Measurements from ENCODE around the gene FRMD8. TPM values are rescaled to one million over a fixed set of nuclear protein-coding genes. Genes with fewer than 3 reads are reported as not detected.
A peak's percentile ranks its signal among the peaks of the same experiment; 100 is the strongest.
"Not testable (repeated sequence)": the region's sequence is repeated elsewhere in the genome, so short reads cannot be mapped to it uniquely, and the experiment has no call there.

Gene FRMD8
- total RNA-seq, 1 donor from 2014 or later: 65.9 TPM

DNA sequence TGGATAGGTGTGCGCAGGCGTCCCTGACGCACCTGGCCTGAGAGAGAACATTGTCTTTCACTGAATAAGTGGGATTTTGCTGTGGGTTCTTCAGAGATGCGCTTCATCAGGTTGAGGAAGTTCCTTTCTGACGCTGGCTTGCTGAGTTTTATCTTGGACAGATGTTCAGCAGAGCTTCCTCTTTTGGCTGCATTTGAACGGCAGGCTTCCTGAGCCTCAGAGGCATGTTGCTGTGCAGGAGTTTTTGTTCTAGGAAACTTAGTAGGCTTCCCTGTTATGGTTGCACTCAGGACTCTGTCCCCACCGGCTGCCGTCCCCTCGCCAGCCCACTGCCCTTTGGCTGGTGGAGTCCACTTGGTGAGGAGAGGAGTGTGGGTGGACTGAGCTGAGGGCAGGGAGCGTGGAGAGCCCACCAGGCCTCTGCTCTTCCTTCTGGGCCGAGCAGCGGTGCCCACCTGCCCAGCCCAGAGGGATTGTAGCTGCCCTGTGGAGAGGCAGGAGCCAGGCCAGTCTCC lies 17.2 kb downstream of the FRMD8 start:
- intact Hi-C loops (cut with DNase I): no loop called here
- ATAC-seq (peak; percentile 38), DNase-seq (ENCODE audit: low spot score) (no peak)

DNA sequence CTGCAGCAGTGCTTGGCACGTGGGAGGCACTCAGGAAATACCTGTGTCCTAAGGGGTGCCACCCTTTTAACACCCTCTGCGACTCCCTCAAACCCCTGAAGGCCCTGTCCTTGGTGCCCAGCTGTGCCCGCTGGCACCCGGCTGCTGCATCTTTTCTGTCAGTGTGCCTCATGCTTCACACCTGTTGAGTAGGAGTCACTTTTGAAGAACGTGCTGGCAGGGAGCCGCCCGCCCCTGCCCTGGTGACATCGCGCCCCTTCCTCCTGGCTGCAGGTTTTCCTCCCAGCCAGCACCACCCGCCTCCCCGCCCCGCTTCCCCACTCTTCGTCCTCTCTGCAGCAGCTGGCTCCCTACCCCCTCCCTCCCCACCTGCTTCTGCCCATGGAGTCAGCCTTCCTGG lies 17.8 kb downstream of the FRMD8 start:
- peak; percentile 5 for ATAC-seq
- no peak for DNase-seq (ENCODE audit: low spot score)
- intact Hi-C loops (cut with DNase I): no loop called here

DNA sequence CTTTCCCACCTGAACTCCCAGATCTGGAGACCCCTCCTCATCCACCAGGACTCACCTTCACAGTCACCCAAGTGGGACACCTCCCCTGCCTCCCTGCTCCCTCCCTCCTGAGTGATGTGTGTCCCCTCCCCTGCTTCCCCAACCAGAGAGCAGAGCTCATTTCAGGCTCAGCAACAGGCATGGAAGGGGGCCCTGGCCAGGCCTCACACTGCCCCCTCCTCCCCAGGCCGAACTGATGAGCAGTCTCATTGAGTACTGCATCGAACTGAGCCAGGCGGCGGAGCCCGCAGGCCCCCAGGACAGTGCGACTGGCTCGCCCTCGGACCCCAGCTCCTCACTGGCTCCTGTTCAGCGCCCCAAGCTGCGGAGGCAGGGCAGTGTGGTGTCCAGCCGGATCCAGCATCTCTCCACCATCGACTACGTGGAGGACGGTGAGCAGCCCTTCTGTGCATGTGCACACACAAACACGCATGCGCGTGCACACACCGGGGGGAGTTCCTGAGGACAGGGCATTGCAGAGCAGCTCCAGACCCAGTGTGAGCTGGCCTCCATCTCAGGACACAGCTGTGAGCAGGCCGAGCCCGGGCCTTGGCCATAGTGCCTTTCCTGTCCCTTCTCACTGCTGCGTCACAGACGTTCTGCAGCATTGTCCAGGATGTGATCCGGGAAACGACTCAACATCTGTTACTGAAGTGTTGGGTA lies 18.4 kb downstream of the FRMD8 start:
- intact Hi-C loops (cut with DNase I): no loop called here
- DNase-seq (ENCODE audit: low spot score) (no peak), ATAC-seq (no peak)

DNA sequence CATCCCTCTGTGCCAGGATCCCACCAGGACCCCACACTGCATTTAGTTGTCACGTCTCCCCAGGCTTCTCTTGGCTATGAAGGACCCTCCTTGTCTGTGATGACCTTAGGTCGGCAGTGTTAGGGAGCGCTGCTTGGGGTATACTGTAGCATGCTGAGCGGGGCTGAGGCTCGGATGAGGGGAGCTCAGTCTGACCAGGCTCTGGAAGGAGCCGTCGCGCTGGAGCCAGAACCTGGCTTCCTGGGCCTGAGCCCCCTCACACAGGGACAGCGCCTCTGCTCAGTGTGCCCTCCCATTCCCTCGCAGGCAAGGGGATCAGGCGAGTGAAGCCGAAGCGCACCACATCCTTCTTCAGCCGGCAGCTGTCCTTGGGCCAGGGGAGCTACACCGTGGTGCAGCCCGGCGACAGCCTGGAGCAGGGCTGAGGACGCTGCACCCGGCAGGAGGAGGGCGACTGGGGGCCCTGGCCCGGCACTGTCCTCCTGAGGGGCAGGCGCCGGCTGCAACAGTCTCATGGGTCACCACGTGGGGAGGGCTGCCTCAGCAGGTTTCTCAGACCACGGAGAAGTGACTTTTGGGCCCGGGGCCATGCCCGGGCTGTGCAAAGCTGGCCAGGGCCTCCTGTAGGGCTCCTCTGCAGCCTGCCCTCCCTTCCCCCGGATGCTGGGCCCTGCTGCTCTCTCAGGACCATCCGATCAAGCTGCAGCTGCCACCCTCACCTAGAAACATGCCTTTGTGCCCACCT lies 24.7 kb downstream of the FRMD8 start:
- DNase-seq (ENCODE audit: low spot score) (peak; percentile 59), ATAC-seq (no peak)
- intact Hi-C loops (cut with DNase I): no loop called here

DNA sequence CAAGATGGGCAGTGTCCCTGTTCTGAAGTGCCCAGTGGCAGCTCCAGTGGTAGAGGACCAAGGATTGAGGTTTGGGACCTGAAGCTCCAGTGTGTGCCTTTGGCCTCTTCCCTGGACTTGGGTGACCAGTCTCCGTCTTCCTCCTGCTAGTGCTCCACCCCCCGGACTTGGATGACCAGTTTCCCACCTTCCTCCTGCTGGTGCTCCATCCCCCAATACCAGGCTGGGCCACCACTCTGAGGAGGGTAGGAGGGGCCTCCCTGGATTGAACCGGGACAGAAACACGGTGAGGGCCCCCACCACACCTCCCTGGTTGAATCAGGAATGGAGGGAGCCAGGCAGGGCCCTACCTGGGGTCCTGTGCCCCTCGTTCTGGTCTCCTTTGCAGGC lies 25.2 kb downstream of the FRMD8 start:
- intact Hi-C loops (cut with DNase I): no loop called here
- ATAC-seq (no peak), DNase-seq (ENCODE audit: low spot score) (peak; percentile 49)

DNA sequence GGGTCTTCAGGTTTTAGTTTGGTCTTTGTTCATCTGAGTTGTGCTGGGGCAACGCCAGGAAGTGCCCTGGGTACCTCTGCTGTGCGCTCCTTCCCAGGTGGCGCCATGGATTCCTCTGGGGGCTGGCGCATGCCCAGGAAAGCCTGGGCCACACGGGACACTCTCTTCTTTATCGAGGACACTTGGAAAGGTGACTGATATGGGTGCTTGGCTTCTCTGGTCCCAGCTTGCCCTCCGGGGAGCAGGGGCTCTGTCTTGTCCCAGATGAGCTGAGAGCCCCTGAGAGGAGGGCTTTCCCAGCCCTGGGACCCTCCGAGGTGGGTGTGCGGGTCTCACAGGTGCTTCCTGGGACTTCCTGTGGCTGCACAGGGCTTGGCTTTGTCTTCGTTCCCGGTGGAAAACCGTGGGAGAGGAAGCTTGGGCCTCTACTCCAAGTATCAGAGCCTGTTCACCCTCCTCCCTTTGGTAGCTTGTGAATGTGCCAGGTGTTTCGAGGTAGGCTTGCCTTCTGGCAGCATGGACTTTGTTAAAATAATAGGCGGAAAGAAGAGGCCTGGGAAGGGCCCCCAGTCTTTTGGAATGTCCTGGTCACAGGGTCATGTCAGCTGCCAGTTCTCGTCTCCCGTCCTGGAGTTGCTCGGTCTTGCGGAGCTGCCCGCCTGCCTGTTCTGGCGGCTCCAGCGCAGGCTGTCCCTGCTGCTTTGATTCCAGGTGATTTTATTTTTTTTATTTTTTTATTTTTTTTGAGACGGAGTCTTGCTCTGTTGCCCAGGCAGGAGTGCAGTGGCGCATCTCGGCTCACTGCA lies 26.0 kb downstream of the FRMD8 start:
- intact Hi-C loops (cut with DNase I): no loop called here
- no peak for ATAC-seq
- peak; percentile 63 for DNase-seq (ENCODE audit: low spot score)

DNA sequence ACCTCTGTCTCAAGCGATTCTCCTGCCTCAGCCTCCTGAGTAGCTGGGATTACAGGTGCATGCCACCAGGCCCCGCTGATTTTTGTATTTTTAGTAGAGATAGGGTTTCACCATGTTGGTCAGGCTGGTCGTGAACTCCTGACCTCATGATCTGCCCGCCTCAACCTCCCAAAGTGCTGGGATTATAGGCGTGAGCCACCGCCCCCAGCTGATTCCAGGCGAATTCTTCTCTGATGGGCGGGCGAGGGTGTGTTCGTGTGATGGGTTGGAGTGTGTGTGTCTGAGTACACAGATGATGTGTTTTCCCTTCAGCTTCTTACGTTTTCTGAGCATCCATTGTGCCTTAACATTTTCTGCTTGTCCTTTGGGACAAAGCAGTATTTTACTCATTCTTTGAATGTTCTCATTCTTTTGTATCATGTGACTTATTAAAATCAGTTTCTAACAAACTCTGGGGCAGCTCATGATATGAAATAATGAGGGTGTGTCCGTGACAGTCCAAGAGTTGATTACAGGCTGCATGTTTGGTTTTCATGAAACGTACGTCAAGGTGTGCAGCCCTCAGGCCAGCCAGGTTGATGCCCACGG lies 26.7 kb downstream of the FRMD8 start:
- ATAC-seq (peak; percentile 16), DNase-seq (ENCODE audit: low spot score) (peak; percentile 73)
- intact Hi-C loops (cut with DNase I): not testable (repeated sequence)

DNA sequence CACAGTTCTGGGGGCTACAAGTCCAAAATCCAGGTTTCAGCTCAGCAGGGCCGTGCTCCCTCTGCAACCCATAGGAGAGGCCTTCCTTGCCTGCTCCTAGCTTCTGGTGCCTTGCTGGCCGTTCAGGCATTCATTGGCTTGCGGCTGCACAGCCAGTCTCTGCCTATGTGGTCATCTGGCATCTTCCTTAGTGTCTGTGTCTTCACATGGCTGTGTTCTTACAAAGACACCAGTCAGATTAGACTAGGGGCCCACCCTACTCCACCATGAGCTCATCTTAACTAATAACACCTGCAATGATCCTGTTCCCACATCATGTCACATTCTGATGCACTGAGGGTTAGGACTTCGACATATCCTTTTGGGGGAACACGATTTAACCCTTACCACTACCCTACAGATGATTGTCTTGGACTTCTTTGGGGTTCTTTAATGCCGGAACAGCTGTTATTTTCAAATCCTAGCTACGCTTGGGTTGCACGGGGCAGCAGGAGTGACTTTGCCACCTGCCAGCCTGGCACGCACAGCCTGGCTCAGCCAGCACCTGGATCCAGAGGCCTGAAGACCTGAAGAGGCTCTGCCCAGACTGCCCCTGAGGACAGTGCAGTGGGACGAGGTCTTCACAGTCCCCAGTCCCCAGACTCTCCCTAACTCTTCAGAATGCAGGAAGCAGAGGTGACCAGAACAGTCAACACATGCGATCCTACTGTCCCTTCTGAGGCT lies 28.5 kb downstream of the FRMD8 start:
- ATAC-seq (no peak), DNase-seq (ENCODE audit: low spot score) (peak; percentile 49)
- intact Hi-C loops (cut with DNase I): loop anchor here (5.0 kb wide), 1 partner anchor 33 kb away; the partner anchor contains the start of gene SLC25A45

DNA sequence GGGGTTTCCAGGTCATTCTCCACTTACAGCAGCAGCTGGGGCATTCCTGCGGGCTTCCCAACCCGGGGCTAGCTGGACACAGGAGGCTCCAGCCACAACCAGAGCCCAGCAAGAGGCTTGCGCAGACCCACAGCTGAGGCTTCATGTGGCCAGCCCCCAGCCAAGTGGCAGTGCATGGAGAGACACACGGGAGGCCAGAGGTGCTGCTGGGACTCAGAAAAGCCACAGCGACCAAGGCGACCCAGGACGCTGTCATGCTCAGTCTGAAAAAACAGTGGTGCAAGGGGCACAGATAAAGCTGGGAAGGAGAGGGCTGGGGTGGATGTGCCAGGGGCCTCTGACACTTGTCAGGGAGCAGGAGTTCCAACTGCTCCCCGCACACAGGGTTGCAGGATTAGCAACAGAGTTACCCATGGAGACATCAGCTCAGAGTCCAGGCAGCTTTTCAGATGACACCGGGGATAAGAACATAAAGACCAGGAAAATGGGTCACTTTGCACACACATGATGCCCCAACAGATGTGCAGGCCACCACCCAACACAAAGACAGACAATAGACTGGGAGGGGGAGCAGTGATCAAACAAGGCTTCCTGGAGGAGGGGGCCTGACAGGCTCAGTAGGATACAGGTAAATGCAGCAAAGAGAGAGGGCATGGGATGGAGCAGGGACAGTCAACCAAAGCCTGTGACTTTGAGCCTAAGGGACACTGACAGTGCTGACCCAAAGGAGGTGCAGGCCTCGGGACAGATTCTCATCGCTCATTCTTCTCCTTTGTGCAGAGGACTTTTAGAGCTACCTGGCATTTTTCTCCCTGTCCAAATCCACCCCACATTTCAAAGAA lies 29.3 kb downstream of the FRMD8 start:
- DNase-seq (ENCODE audit: low spot score) (peak; percentile 58), ATAC-seq (no peak)
- intact Hi-C loops (cut with DNase I): loop anchor here (2.0 to 5.0 kb wide), 2 partner anchors 33 to 95 kb away; partner anchors contain the start of gene SLC25A45

DNA sequence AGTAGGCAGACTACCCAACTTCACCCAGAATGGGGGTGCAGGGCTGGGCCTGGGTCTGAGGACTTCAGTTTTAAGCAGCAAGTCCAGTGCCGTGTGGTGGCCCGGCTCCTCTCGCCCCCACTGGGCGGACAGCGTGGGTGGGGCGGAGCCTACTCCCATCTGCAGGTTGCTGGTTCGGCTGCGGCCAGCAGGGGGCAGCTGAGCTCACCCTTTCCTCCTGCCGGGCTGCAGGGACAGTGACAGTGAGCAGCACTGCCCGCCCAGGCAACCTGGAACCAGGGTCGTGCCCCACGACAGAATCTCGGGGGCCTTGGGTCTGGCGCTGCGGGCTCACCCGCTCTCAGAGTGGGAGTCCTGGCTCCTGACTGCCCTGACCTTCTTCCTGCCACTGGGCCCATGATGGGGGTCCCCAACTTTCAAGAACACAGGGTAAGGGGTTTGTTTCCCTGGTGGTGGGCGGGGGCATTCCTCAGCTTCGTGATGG lies 29.9 kb downstream of the FRMD8 start:
- DNase-seq (ENCODE audit: low spot score) (peak; percentile 97), ATAC-seq (peak; percentile 34)
- intact Hi-C loops (cut with DNase I): loop anchor here (2.0 to 5.0 kb wide), 2 partner anchors 34 to 94 kb away; partner anchors contain the start of gene SLC25A45

DNA sequence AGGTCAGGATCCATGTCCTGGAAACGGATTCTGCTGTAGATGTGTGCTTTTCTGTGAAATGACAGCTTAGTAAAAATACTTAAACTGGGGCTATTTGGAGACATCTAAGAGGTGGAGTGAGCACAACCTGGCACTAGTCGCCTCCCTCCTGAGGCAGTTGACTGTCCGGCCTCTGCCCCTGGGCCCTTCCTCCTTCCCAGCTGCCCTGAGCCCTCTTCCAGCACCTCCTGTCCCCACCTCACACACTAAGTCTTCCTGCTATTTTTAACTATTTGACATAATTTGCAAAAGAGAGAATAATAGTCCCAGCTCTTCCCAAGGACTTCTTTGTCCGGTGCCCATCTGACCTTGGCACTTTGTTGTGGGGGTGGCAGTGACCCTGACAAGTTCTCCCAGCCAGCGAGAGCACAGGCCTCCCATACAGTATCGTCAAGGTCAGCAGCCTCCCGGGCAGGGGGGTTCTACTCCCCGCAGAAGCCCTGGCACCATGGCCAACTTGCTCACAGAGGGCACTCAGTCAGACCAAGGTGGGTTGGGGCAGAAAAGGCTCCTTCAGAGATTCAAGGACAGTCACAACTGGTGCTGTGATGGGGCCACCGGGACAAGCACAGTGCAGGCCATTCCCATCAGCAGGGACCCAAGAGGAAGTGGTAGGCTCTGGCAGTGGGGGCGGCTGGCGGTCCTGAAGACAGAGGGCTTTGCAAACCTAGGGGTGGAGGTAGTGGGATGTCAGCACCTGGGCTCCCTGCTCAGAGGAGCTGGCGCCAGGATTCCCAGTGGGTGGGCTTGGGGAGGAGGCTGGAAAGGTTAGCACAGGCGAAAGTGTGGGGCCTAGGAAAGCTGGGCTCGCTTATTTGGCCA lies 30.6 kb downstream of the FRMD8 start:
- DNase-seq (ENCODE audit: low spot score) (peak; percentile 80), ATAC-seq (no peak)

DNA sequence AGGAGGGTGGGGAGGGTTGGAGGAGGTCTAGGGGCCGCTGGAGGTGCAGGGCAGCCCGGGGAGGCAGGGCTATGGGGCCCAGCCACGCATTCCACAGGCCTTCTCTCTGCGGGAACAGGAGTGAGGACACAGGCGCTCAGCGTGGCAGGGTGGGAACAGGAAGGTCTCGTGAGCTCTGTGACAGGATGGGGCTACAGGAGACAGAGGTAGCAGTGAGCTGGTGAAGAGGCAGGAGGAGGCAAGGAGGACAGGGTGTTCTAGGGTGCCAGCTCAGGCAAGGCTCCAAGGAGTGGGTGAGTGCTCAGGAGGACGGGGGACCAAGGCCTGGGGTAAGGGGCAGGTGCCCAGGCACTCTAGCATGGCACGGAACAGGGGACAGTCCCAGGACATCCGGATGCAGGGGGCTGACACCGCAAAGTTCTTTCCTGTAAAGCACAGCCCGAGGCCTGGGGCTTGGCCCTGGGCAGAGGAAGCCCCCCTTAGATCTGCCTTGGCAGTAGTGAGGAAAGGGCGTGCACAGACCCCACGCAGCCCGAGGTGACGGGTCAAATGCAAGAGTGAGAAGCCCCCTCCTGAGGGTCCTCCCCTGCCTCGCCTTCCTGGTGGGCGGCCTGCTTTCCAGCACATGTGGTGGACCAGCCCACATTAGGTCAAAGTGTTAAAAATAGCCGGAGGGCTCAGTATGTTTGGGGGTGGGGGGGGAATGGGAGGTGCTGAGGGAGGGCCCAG lies 31.4 kb downstream of the FRMD8 start:
- intact Hi-C loops (cut with DNase I): loop anchor here (2.0 to 5.0 kb wide), 2 partner anchors 36 to 93 kb away; partner anchors contain the start of gene SLC25A45

More for the DNA sequence above, 30.6 kb downstream of the FRMD8 start:
- intact Hi-C loops (cut with DNase I): loop anchor here (2.0 to 5.0 kb wide), 2 partner anchors 35 to 94 kb away; partner anchors contain the start of gene SLC25A45

DNA sequence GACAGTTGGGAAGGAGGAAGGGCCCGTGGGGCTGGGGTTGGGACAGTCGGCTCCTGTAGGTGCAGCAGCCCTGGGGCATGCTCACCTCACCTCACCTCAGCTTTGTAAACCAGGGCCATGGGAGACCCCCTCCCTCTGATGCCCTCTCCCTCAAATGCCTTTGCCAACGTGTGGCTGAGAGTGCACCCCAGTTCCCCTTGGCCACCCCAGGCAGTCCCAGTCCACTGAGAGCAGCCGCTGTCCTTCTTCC lies 31.9 kb downstream of the FRMD8 start:
- DNase-seq (ENCODE audit: low spot score): no peak
- no peak for ATAC-seq
- intact Hi-C loops (cut with DNase I): loop anchor here (5.0 kb wide), 1 partner anchor 36 kb away; the partner anchor contains the start of gene SLC25A45

More for the DNA sequence above, 31.4 kb downstream of the FRMD8 start:
- DNase-seq (ENCODE audit: low spot score) (peak; percentile 80), ATAC-seq (peak; percentile 2)

DNA sequence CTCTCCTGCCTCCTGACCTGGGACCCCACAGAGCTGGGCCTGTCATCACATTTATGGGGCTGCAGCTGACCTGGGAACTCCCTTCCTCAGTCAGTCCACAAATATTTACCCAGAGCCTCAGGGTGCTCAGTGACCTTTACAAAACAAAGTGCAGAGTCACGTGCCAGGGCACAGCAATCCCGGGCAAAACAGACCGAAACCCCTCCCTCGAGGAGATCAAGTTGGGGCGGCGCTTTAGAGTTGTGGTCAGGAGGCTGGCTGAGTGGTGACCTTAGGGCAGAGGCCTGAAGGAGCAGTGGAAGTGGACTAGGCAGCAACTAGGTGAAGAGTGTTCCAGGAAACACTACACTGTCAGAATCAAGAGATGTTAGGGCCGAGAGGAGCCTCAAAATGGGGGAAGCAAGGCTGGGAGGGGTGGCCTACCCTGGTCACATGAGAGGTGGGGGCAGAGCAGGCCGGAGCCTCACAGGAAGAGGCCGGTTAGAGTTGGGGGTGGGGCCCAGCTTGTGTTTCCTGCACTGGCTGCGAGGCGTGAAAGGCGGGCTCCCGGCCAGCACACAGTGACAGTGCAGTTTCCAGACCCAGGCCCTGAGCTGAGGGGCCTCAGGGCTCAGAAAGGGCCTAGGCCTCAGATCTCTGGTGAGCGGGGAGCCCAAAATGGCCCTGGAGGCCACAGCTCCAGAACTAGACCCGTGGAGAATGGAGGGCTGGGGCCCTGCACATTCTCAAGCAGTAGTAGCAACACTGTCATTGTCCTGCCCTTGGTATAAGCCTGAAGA lies 32.4 kb downstream of the FRMD8 start:
- ATAC-seq (peak; percentile 64), DNase-seq (ENCODE audit: low spot score) (peak; percentile 98)
- intact Hi-C loops (cut with DNase I): loop anchor here (5.0 kb wide), 1 partner anchor 37 kb away; the partner anchor contains the start of gene SLC25A45

DNA sequence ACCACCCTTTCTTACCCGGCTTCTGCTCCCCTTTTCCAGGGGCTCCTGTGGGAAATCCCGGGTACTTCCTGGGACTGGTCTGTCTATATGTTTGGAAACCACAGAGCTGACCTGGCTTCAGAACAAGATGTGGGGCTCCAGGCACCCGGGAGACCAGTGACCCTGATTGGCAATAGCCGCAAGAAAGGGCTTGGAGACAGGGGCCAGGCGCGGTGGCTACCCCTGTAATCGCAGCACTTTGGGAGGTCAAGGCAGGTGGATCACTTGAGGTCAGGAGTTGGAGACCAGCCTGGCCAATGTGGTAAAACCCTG lies 33.0 kb downstream of the FRMD8 start:
- intact Hi-C loops (cut with DNase I): loop anchor here (5.0 kb wide), 1 partner anchor 37 kb away; the partner anchor contains the start of gene SLC25A45
- ATAC-seq (no peak), DNase-seq (ENCODE audit: low spot score) (peak; percentile 73)
